HCT116 (cell line): ENCODE results near the gene CCSAP. TPM values are rescaled to one million over a fixed set of nuclear protein-coding genes. Genes with fewer than 3 reads are reported as not detected.

Experiments
- ATAC-seq: fragments of 200-7000 bp; cut with Tn5 transposase; 2 replicates; pipeline ENCODE4 v1.9.1; 2020; ENCODE audit warnings: mild to moderate bottlenecking, moderate library complexity
- BruUV-seq: library from RNA; stranded (reverse); fragments of 400-500 nt; replicated peaks from 2 replicates; lab custom pipeline; 2021; lab: Mats Ljungman, UMichigan
- CTCF ChIA-PET: fragments of 300-600 bp; sonication (Branson Sonifier 250); formaldehyde crosslinking; loops from one replicate; lab custom pipeline; 2021; ENCODE audit warnings: antibody characterized with exemption; lab: Charles Lee
- POLR2A ChIA-PET: fragments of 300-600, 350-600 bp; sonication (Branson Sonifier 250); formaldehyde crosslinking; loops from one replicate; lab custom pipeline; 2021; ENCODE audit warnings: antibody characterized with exemption; lab: Charles Lee
- RAD21 ChIA-PET, 2 experiments: fragments of 300-600 bp; sonication (Branson Sonifier 250); formaldehyde crosslinking; loops; one replicate each; lab custom pipeline; 2023; ENCODE audit warnings: low total read pairs in 2 of 2; ENCODE audit not compliant: uncharacterized antibody in 2 of 2, unreplicated experiment in 2 of 2, low non-redundant PET in 1 of 2; lab: Charles Lee
- DNase-seq: peaks from one replicate; pipeline ENCODE4 v3.0.0-alpha.2; 2010; ENCODE audit warnings: low read depth, low spot score
- H2AFZ ChIP-seq: fragments of 200-600 bp; shearing (Covaris generic), sonication (generic); 2 replicates; pipeline ENCODE4 v1.6.1; 2017; ENCODE audit warnings: low read depth, mixed run types, mixed read lengths, antibody characterized with exemption, low read length; ENCODE audit not compliant: poor library complexity, severe bottlenecking
- H3K27ac ChIP-seq: 2 replicates; pipeline ENCODE4 v1.5.1; 2012; ENCODE audit warnings: low read depth, low read length
- H3K27me3 ChIP-seq: fragments of 200-600 bp; sonication (generic); 2 replicates; pipeline ENCODE4 v1.6.1; 2016; ENCODE audit warnings: mixed run types, low read length, mixed read lengths; ENCODE audit not compliant: insufficient read depth
- H3K36me3 ChIP-seq, 2 experiments: fragments of 200-500 bp in 1 of 2; fragments of 200-600 bp in 1 of 2; sonication (Bioruptor generic) in 1 of 2; sonication (generic) in 1 of 2; 2 replicates each; pipeline versions ENCODE4 v1.5.1 to v1.6.1; 2014 to 2016; ENCODE audit warnings: low read length in 2 of 2, inconsistent platforms in 1 of 2, mixed read lengths in 1 of 2, mixed run types in 1 of 2; ENCODE audit not compliant: insufficient read depth in 2 of 2, control insufficient read depth in 1 of 2
- H3K4me1 ChIP-seq, 2 experiments: fragments of 200-600 bp in 1 of 2; sonication (generic) in 1 of 2; 2 replicates each; pipeline versions ENCODE4 v1.5.1 to v1.6.1; 2012 to 2017; ENCODE audit warnings: low read length in 2 of 2, inconsistent platforms in 1 of 2, mild to moderate bottlenecking in 1 of 2, mixed read lengths in 1 of 2, mixed run types in 1 of 2, moderate library complexity in 1 of 2; ENCODE audit not compliant: insufficient read depth in 2 of 2, control insufficient read depth in 1 of 2
- H3K4me2 ChIP-seq: fragments of 200-600 bp; sonication (generic); 2 replicates; pipeline ENCODE4 v1.6.1; 2017; ENCODE audit warnings: mixed run types, low read length, mixed read lengths
- H3K4me3 ChIP-seq, 2 experiments: fragments of 200-600 bp in 1 of 2; sonication (generic) in 1 of 2; replicated peaks in 1 of 2; 2 replicates each; pipeline ENCODE4 v1.5.1; 2011 to 2016; ENCODE audit warnings: low read length in 2 of 2, control low read depth in 1 of 2, low read depth in 1 of 2, mild to moderate bottlenecking in 1 of 2, mixed read lengths in 1 of 2, mixed run types in 1 of 2
- H3K79me2 ChIP-seq: fragments of 200-600 bp; sonication (generic); 2 replicates; pipeline ENCODE4 v1.6.1; 2017; ENCODE audit warnings: mild to moderate bottlenecking, mixed run types, low read length, moderate library complexity, mixed read lengths; ENCODE audit not compliant: insufficient read depth
- H3K9ac ChIP-seq: fragments of 200-600 bp; sonication (generic); 2 replicates; pipeline ENCODE4 v1.6.1; 2016; ENCODE audit warnings: low read length, mixed read lengths
- H3K9me2 ChIP-seq: fragments of 200-600 bp; sonication (generic), shearing (Covaris generic); 2 replicates; pipeline ENCODE4 v1.6.1; 2017; ENCODE audit warnings: mixed run types, mild to moderate bottlenecking, moderate library complexity; ENCODE audit not compliant: insufficient read depth
- H3K9me3 ChIP-seq, 2 experiments: fragments of 200-500 bp in 1 of 2; fragments of 200-600 bp in 1 of 2; sonication (Bioruptor generic) in 1 of 2; sonication (generic) in 1 of 2; 2 replicates each; pipeline ENCODE4 v1.6.1; 2014 to 2017; ENCODE audit warnings: low read length in 2 of 2, mixed read lengths in 2 of 2, inconsistent platforms in 1 of 2, low read depth in 1 of 2, mild to moderate bottlenecking in 1 of 2, mixed run types in 1 of 2, moderate library complexity in 1 of 2; ENCODE audit not compliant: control insufficient read depth in 1 of 2, insufficient read depth in 1 of 2
- H4K20me1 ChIP-seq: fragments of 200-600 bp; sonication (generic), shearing (Covaris generic); 2 replicates; pipeline ENCODE4 v1.6.1; 2017; ENCODE audit warnings: mixed run types, mild to moderate bottlenecking, moderate library complexity; ENCODE audit not compliant: insufficient read depth
- CBX3 ChIP-seq: IDR thresholded peaks from 2 replicates; pipeline ENCODE4 v1.6.1; 2012; ENCODE audit warnings: low read depth
- EGR1 ChIP-seq: IDR thresholded peaks from 2 replicates; pipeline ENCODE4 v1.6.1; 2012; ENCODE audit warnings: low read depth
- ELF1 ChIP-seq: IDR thresholded peaks from 2 replicates; pipeline ENCODE4 v1.6.1; 2012; ENCODE audit warnings: low read depth, borderline replicate concordance
- EZH2 ChIP-seq: fragments of 200-600 bp; sonication (generic); IDR thresholded peaks from 2 replicates; pipeline ENCODE4 v1.6.1; 2017; ENCODE audit warnings: antibody characterized with exemption, mixed run types
- FOSL1 ChIP-seq: IDR thresholded peaks from 2 replicates; pipeline ENCODE4 v1.6.1; 2012; ENCODE audit warnings: low read depth
- JUND ChIP-seq: IDR thresholded peaks from 2 replicates; pipeline ENCODE4 v1.6.1; 2012
- RAD21 ChIP-seq: IDR thresholded peaks from 2 replicates; pipeline ENCODE4 v1.6.1; 2012; ENCODE audit warnings: low read depth, mild to moderate bottlenecking
- REST ChIP-seq: IDR thresholded peaks from 2 replicates; pipeline ENCODE4 v1.6.1; 2012; ENCODE audit warnings: low read depth
- SIN3A ChIP-seq: IDR thresholded peaks from 2 replicates; pipeline ENCODE4 v1.6.1; 2012; ENCODE audit warnings: low read depth
- SP1 ChIP-seq: IDR thresholded peaks from 2 replicates; pipeline ENCODE4 v1.6.1; 2012; ENCODE audit warnings: low read depth
- SRF ChIP-seq: IDR thresholded peaks from 2 replicates; pipeline ENCODE4 v1.6.1; 2012; ENCODE audit warnings: low read depth
- TCF7L2 ChIP-seq: IDR thresholded peaks from 2 replicates; pipeline ENCODE4 v1.7.0; 2011; ENCODE audit warnings: borderline replicate concordance, inconsistent platforms; ENCODE audit not compliant: insufficient read depth, insufficient read length; ENCODE audit errors: extremely low read depth
- YY1 ChIP-seq: IDR thresholded peaks from 2 replicates; pipeline ENCODE4 v1.6.1; 2011; ENCODE audit warnings: low read length, low read depth, moderate library complexity, mild to moderate bottlenecking; ENCODE audit not compliant: insufficient replicate concordance; ENCODE audit errors: extremely low read depth
- ZFX ChIP-seq: fragments of 450-650 bp; IDR thresholded peaks from 2 replicates; pipeline ENCODE4 v1.6.1; 2017
- intact Hi-C: fragments of 100-400 bp; cut with micrococcal nuclease; formaldehyde crosslinking; loops from 2 replicates; pipeline ENCODE4 v1.10.0; 2022
- total RNA-seq: library from RNA; stranded (reverse); gene quantifications from one replicate; pipeline ENCODE4 v1.2.1, GENCODE V29; 2021; ENCODE audit not compliant: unreplicated experiment
- TF ChIP-seq, protein P1 (sequence below): IDR thresholded peaks from 2 replicates; pipeline ENCODE4 v1.6.1; 2011; ENCODE audit warnings: mild to moderate bottlenecking, low read length, moderate library complexity; ENCODE audit not compliant: insufficient replicate concordance; ENCODE audit errors: extremely low read depth

Gene CCSAP
- total RNA-seq, 1 experiment from 2014 or later = 10.9 TPM

DNA sequence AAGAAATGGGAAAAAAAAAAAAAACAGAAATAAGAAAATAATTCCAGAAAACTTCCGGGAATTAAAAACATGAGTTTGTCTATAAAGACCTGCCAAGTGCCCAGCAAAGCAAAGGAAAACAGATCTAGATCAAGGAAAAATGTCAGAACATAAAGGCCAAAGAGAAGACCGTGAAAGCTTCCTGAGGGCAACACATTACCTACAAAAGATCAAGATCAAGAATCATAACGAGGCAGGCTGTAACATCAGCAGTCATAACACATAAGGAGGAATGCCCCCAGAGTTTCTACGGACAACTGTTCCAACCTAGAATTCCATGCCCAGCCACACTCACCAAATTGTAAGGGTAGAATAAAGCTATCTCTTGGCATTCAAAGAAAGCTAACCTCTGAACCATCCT lies 3.8 kb downstream of the CCSAP start:
- ATAC-seq = no peak
- ChIA-PET RAD21 (no interaction called here), CTCF (no interaction called here), POLR2A (no interaction called here)
- no peak for DNase-seq
- Histone ChIP-seq H4K20me1 (no peaks in the 10 kb centered on the region), H3K9me3 (no peaks in the 10 kb centered on the region), H3K4me2 (no peak overlapping the region), H3K36me3 (0 out of 4 replicates have a peak, but pooled peaks cover 0 to 5% of the 10 kb centered on the region in 2 experiments), H3K4me3 (no peak overlapping the region), H3K9ac (no peak overlapping the region), H3K27me3 (no peaks in the 10 kb centered on the region), H3K79me2 (peaks cover 71% of the 10 kb centered on the region), H3K27ac (no peak overlapping the region), H3K9me2 (no peaks in the 10 kb centered on the region), H3K4me1 (peaks cover 7 to 27% of the 10 kb centered on the region in 2 experiments; a peak in 3 of 4 replicates), H2AFZ (no peak overlapping the region)
- no peak for TF ChIP-seq ZFX
- no peak for TF ChIP-seq YY1
- no peak for TF ChIP-seq RAD21
- no peak for TF ChIP-seq EZH2
- no peak for TF ChIP-seq SIN3A
- TF ChIP-seq ELF1 = no peak
- TF ChIP-seq TCF7L2 = no peak
- no peak for TF ChIP-seq REST
- no peak for TF ChIP-seq EGR1
- no peak for TF ChIP-seq SRF
- TF ChIP-seq, protein P1, sequence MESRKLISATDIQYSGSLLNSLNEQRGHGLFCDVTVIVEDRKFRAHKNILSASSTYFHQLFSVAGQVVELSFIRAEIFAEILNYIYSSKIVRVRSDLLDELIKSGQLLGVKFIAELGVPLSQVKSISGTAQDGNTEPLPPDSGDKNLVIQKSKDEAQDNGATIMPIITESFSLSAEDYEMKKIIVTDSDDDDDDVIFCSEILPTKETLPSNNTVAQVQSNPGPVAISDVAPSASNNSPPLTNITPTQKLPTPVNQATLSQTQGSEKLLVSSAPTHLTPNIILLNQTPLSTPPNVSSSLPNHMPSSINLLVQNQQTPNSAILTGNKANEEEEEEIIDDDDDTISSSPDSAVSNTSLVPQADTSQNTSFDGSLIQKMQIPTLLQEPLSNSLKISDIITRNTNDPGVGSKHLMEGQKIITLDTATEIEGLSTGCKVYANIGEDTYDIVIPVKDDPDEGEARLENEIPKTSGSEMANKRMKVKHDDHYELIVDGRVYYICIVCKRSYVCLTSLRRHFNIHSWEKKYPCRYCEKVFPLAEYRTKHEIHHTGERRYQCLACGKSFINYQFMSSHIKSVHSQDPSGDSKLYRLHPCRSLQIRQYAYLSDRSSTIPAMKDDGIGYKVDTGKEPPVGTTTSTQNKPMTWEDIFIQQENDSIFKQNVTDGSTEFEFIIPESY = no peak
- no peak for TF ChIP-seq JUND
- TF ChIP-seq FOSL1 = no peak
- no peak for TF ChIP-seq CBX3
- TF ChIP-seq SP1 = no peak
- intact Hi-C loops = no loop called here
- BruUV-seq = no TSS peak
